ENCODE measurements around the gene HEATR5A.
A peak's percentile ranks its signal among the peaks of the same experiment; 100 is the strongest.

GRCh38 chr14:31420319-31421111, at the start of gene HEATR5A:
- TF ChIP-seq CTCF (IDR thresholded peaks at IDR 0.05 in 2 of 3, conservative IDR thresholded peaks at IDR 0.05 in 1 of 3; ENCODE audit: insufficient read depth in 2 of 3, low read depth in 1 of 3, low read length in 3 of 3): peak; percentile 7 to 43 (median 31); a peak in 4 of 6 replicates
- TF ChIP-seq EP300 (IDR thresholded peaks at IDR 0.05; ENCODE audit: low read length): peak; percentile 38; the same call in 1 of the 2 replicates
- TF ChIP-seq TCF7L2 (IDR thresholded peaks at IDR 0.05; ENCODE audit: low read depth, low read length): no peak
